GM23248 (cell line): ENCODE data around the gene DDTL.

Experiments used
- EZH2 ChIP-seq: fragments of 200-600 bp; sonication (generic); IDR thresholded peaks from 2 replicates; pipeline ENCODE4 v1.6.1; 2018; ENCODE audit warnings: antibody characterized with exemption, mild to moderate bottlenecking; ENCODE audit not compliant: insufficient read depth, poor library complexity, severe bottlenecking
- EZH2phosphoT487 ChIP-seq: fragments of 200-600 bp; sonication (generic); IDR thresholded peaks from 2 replicates; pipeline ENCODE4 v1.6.1; 2018; ENCODE audit warnings: antibody characterized with exemption, moderate library complexity, mild to moderate bottlenecking, low read depth; ENCODE audit not compliant: insufficient read depth

GRCh38 chr22:24016156-24016555 lies 49.5 kb downstream of the DDTL start:
- TF ChIP-seq EZH2phosphoT487 (no peak), EZH2 (no peak)
